Measurements from ENCODE around the gene ZNF679.
"Not testable (repeated sequence)": the region's sequence is repeated elsewhere in the genome, so short reads cannot be mapped to it uniquely, and the experiment has no call there.

ZNF679 gene

GRCh38 chr7:64310426-64310825 lies 82.2 kb downstream of the ZNF679 start:
- DNase-seq (ENCODE audit: low read depth) = no peak

DNA sequence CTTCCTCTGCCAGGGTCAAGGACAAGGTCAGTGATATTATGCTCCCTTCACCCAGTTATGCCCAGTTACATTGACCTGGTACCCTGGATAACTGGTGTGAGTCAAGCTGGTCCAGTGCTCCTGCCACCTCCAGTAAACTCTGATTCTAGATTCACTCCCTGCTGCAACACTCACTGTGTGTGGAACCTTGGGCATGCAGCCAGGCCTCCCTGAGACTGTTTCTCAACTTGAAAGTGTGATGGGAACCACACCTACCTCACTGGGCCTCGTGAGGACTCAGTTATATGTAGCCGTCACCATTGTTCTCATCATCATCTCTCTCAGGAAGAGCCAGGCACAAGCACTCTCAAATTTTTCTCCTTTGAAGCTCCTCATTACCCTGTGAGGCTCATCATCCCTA lies 84.6 kb downstream of the ZNF679 start:
- DNase-seq (ENCODE audit: low read depth) = no peak

GRCh38 chr7:64313740-64314491 lies 85.6 kb downstream of the ZNF679 start, which contains the start of gene ZNF736:
TSS of gene ZNF736 (plus strand) at chr7:64313961. CDS start at chr7:64314151, 190 bp downstream.
- DNase-seq (ENCODE audit: low read depth) = peak; percentile 82

DNA sequence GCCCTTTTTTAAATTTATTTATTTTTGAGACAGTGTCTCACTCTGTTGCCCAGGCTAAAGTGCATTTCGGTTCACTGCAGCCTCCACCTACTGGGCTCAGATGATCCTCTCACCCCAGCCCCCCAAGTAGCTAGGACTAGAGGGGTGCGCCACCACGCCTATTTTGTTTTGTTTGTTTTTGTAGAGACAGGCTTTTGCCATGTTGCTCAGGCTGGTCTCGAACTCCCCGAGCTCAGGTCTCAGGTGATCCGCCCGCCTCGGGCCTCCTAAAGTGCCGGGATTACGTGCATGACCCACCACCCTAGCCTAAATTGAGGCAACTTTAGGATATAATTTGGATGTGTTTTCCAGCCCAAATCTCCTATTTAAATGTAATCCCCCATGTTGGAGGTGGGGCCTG lies 86.3 kb downstream of the ZNF679 start:
- no peak for DNase-seq (ENCODE audit: low read depth)

GRCh38 chr7:64316031-64316742 lies 87.9 kb downstream of the ZNF679 start:
- DNase-seq (ENCODE audit: low read depth) = not testable (repeated sequence)

Data from activated T-cell treated with anti-CD3 and anti-CD28 coated beads for 24 hours (primary cell).